ENCODE data around the gene IL4I1.

DNA sequence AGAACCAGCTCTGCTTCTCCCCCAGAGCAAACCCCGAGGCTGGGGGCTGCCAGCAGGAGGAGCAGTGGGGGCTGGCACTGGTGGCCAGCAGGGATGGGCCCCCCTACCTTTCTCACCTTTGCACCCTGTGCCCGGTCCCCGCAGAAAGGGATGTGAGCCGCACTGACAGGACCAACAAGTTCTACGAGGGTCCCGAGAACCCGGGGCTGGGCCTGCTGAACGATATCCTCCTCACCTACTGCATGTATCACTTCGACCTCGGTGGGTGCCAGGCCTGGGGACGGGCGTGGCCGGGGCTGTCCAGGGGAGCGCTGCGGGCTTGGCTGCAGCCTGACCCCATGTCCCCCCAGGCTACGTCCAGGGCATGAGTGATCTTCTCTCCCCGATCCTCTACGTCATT lies 12.6 kb downstream of the IL4I1 start:
- TF ChIP-seq CTCF (IDR thresholded peaks at IDR 0.05) (no peak), POLR2A (IDR thresholded peaks at IDR 0.05) (no peak), EP300 (IDR thresholded peaks at IDR 0.05) (no peak)
